HCT116 (cell line): ENCODE data around the gene HCN4. TPM values are rescaled to one million over a fixed set of nuclear protein-coding genes. Genes with fewer than 3 reads are reported as not detected.

Source experiments
- ATAC-seq: fragments of 200-7000 bp; cut with Tn5 transposase; 2 replicates; pipeline ENCODE4 v1.9.1; 2020; ENCODE audit warnings: mild to moderate bottlenecking, moderate library complexity
- BruUV-seq: library from RNA; stranded (reverse); fragments of 400-500 nt; replicated peaks from 2 replicates; lab custom pipeline; 2021; lab: Mats Ljungman, UMichigan
- CTCF ChIA-PET: fragments of 300-600 bp; sonication (Branson Sonifier 250); formaldehyde crosslinking; loops from one replicate; lab custom pipeline; 2021; ENCODE audit warnings: antibody characterized with exemption; lab: Charles Lee
- POLR2A ChIA-PET: fragments of 300-600, 350-600 bp; sonication (Branson Sonifier 250); formaldehyde crosslinking; loops from one replicate; lab custom pipeline; 2021; ENCODE audit warnings: antibody characterized with exemption; lab: Charles Lee
- RAD21 ChIA-PET, 2 experiments: fragments of 300-600 bp; sonication (Branson Sonifier 250); formaldehyde crosslinking; loops; one replicate each; lab custom pipeline; 2023; ENCODE audit warnings: low total read pairs in 2 of 2; ENCODE audit not compliant: uncharacterized antibody in 2 of 2, unreplicated experiment in 2 of 2, low non-redundant PET in 1 of 2; lab: Charles Lee
- DNase-seq: peaks from one replicate; pipeline ENCODE4 v3.0.0-alpha.2; 2010; ENCODE audit warnings: low read depth, low spot score
- H2AFZ ChIP-seq: fragments of 200-600 bp; shearing (Covaris generic), sonication (generic); 2 replicates; pipeline ENCODE4 v1.6.1; 2017; ENCODE audit warnings: low read depth, mixed run types, mixed read lengths, antibody characterized with exemption, low read length; ENCODE audit not compliant: poor library complexity, severe bottlenecking
- H3K27ac ChIP-seq: 2 replicates; pipeline ENCODE4 v1.5.1; 2012; ENCODE audit warnings: low read depth, low read length
- H3K27me3 ChIP-seq: fragments of 200-600 bp; sonication (generic); 2 replicates; pipeline ENCODE4 v1.6.1; 2016; ENCODE audit warnings: mixed run types, low read length, mixed read lengths; ENCODE audit not compliant: insufficient read depth
- H3K36me3 ChIP-seq, 2 experiments: fragments of 200-500 bp in 1 of 2; fragments of 200-600 bp in 1 of 2; sonication (Bioruptor generic) in 1 of 2; sonication (generic) in 1 of 2; 2 replicates each; pipeline versions ENCODE4 v1.5.1 to v1.6.1; 2014 to 2016; ENCODE audit warnings: low read length in 2 of 2, inconsistent platforms in 1 of 2, mixed read lengths in 1 of 2, mixed run types in 1 of 2; ENCODE audit not compliant: insufficient read depth in 2 of 2, control insufficient read depth in 1 of 2
- H3K4me1 ChIP-seq, 2 experiments: fragments of 200-600 bp in 1 of 2; sonication (generic) in 1 of 2; 2 replicates each; pipeline versions ENCODE4 v1.5.1 to v1.6.1; 2012 to 2017; ENCODE audit warnings: low read length in 2 of 2, inconsistent platforms in 1 of 2, mild to moderate bottlenecking in 1 of 2, mixed read lengths in 1 of 2, mixed run types in 1 of 2, moderate library complexity in 1 of 2; ENCODE audit not compliant: insufficient read depth in 2 of 2, control insufficient read depth in 1 of 2
- H3K4me2 ChIP-seq: fragments of 200-600 bp; sonication (generic); 2 replicates; pipeline ENCODE4 v1.6.1; 2017; ENCODE audit warnings: mixed run types, low read length, mixed read lengths
- H3K4me3 ChIP-seq, 2 experiments: fragments of 200-600 bp in 1 of 2; sonication (generic) in 1 of 2; replicated peaks in 1 of 2; 2 replicates each; pipeline ENCODE4 v1.5.1; 2011 to 2016; ENCODE audit warnings: low read length in 2 of 2, control low read depth in 1 of 2, low read depth in 1 of 2, mild to moderate bottlenecking in 1 of 2, mixed read lengths in 1 of 2, mixed run types in 1 of 2
- H3K79me2 ChIP-seq: fragments of 200-600 bp; sonication (generic); 2 replicates; pipeline ENCODE4 v1.6.1; 2017; ENCODE audit warnings: mild to moderate bottlenecking, mixed run types, low read length, moderate library complexity, mixed read lengths; ENCODE audit not compliant: insufficient read depth
- H3K9ac ChIP-seq: fragments of 200-600 bp; sonication (generic); 2 replicates; pipeline ENCODE4 v1.6.1; 2016; ENCODE audit warnings: low read length, mixed read lengths
- H3K9me2 ChIP-seq: fragments of 200-600 bp; sonication (generic), shearing (Covaris generic); 2 replicates; pipeline ENCODE4 v1.6.1; 2017; ENCODE audit warnings: mixed run types, mild to moderate bottlenecking, moderate library complexity; ENCODE audit not compliant: insufficient read depth
- H3K9me3 ChIP-seq, 2 experiments: fragments of 200-500 bp in 1 of 2; fragments of 200-600 bp in 1 of 2; sonication (Bioruptor generic) in 1 of 2; sonication (generic) in 1 of 2; 2 replicates each; pipeline ENCODE4 v1.6.1; 2014 to 2017; ENCODE audit warnings: low read length in 2 of 2, mixed read lengths in 2 of 2, inconsistent platforms in 1 of 2, low read depth in 1 of 2, mild to moderate bottlenecking in 1 of 2, mixed run types in 1 of 2, moderate library complexity in 1 of 2; ENCODE audit not compliant: control insufficient read depth in 1 of 2, insufficient read depth in 1 of 2
- H4K20me1 ChIP-seq: fragments of 200-600 bp; sonication (generic), shearing (Covaris generic); 2 replicates; pipeline ENCODE4 v1.6.1; 2017; ENCODE audit warnings: mixed run types, mild to moderate bottlenecking, moderate library complexity; ENCODE audit not compliant: insufficient read depth
- EZH2phosphoT487 ChIP-seq: fragments of 200-600 bp; IDR thresholded peaks from 2 replicates; pipeline ENCODE4 v1.6.1; 2018; ENCODE audit warnings: antibody characterized with exemption, borderline replicate concordance
- FOSL1 ChIP-seq: IDR thresholded peaks from 2 replicates; pipeline ENCODE4 v1.6.1; 2012; ENCODE audit warnings: low read depth
- intact Hi-C: fragments of 100-400 bp; cut with micrococcal nuclease; formaldehyde crosslinking; loops from 2 replicates; pipeline ENCODE4 v1.10.0; 2022
- total RNA-seq: library from RNA; stranded (reverse); gene quantifications from one replicate; pipeline ENCODE4 v1.2.1, GENCODE V29; 2021; ENCODE audit not compliant: unreplicated experiment
- TF ChIP-seq, protein P1 (sequence below): IDR thresholded peaks from 2 replicates; pipeline ENCODE4 v1.6.1; 2011; ENCODE audit warnings: mild to moderate bottlenecking, low read length, moderate library complexity; ENCODE audit not compliant: insufficient replicate concordance; ENCODE audit errors: extremely low read depth
- TF ChIP-seq, protein P2 (sequence below): IDR thresholded peaks from 2 replicates; pipeline ENCODE4 v1.6.1; 2012
- TF ChIP-seq, protein P3 (sequence below): IDR thresholded peaks from 2 replicates; pipeline ENCODE4 v1.6.1; 2012; ENCODE audit warnings: low read depth

Gene HCN4
- total RNA-seq, 1 experiment from 2014 or later, result 1.7 TPM

DNA sequence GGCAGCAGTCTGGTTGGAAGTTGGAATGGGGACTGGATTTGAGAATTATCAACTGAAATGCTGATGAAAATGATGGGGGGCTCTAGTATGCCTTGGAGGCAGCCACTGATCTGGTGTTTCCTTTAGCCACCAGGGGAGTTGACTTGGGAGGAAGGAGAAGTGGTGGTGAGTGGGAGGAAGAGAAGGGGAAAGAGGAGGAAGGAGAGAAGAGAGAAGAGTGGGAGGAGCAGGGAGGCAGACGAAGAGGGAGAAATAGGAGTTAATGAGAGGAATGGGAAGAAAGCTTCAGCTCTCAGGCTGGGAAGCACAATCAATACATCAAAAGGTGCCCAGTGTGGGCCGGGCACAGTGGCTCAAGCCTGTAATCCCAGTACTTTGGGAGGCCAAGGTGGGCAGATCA is 23.3 kb upstream of the HCN4 start (continued):
- TF ChIP-seq, protein P1, sequence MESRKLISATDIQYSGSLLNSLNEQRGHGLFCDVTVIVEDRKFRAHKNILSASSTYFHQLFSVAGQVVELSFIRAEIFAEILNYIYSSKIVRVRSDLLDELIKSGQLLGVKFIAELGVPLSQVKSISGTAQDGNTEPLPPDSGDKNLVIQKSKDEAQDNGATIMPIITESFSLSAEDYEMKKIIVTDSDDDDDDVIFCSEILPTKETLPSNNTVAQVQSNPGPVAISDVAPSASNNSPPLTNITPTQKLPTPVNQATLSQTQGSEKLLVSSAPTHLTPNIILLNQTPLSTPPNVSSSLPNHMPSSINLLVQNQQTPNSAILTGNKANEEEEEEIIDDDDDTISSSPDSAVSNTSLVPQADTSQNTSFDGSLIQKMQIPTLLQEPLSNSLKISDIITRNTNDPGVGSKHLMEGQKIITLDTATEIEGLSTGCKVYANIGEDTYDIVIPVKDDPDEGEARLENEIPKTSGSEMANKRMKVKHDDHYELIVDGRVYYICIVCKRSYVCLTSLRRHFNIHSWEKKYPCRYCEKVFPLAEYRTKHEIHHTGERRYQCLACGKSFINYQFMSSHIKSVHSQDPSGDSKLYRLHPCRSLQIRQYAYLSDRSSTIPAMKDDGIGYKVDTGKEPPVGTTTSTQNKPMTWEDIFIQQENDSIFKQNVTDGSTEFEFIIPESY, result no peak
- TF ChIP-seq, protein P2, sequence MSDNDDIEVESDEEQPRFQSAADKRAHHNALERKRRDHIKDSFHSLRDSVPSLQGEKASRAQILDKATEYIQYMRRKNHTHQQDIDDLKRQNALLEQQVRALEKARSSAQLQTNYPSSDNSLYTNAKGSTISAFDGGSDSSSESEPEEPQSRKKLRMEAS, result no peak
- TF ChIP-seq FOSL1 (no peak), EZH2phosphoT487 (no peak)

DNA sequence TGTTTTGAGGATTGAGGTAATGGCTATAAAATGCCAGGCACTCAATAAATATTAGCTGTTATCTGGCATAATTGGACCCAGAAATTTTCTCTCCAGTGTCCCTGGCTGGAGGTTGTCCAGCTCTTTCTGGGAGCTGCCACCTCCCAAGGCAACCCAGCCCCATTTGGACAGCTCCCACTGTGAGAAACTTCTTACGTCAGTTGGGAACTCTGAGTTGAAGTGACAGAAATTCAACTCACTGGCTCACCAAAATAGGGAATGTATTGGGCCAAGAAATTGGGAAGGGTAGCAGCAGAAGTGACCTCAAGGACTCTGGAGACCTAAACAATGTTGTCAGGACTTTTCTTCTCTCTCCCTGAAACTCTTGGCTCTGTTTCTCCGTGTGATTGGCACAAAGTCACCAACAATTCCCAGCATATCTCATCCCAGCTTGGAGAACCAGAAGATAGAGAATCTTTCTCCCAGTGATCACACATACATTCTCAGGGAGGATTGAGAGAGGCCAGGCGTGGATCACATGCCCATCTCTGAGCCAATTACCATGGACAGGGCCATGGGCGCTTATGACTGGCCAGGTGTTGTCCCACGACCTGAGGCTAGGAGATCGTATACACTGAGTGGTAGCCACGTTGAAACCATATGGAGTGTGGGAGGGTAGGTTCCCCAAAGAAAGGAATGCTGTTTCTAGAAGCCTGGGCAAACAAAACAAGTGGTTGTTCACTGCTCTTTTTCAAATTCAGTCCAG is 22.5 kb upstream of the HCN4 start:
- ChIA-PET POLR2A (no interaction called here), RAD21 (no interaction called here), CTCF (no interaction called here)
- intact Hi-C loops, result no loop called here
- Histone ChIP-seq H3K36me3 (no peaks in the 10 kb centered on the region), H3K9me2 (no peaks in the 10 kb centered on the region), H3K4me1 (peaks cover 20 to 28% of the 10 kb centered on the region in 2 experiments), H3K9me3 (no peaks in the 10 kb centered on the region), H2AFZ (no peak overlapping the region), H3K4me2 (no peak overlapping the region), H4K20me1 (no peaks in the 10 kb centered on the region), H3K27me3 (peaks cover 12% of the 10 kb centered on the region; the same call in 1 of the 2 replicates), H3K27ac (no peak overlapping the region), H3K9ac (no peak overlapping the region), H3K4me3 (no peak overlapping the region), H3K79me2 (no peaks in the 10 kb centered on the region)
- no peak for ATAC-seq
- DNase-seq, result no peak
- no peak for TF ChIP-seq FOSL1
- TF ChIP-seq, protein P3, sequence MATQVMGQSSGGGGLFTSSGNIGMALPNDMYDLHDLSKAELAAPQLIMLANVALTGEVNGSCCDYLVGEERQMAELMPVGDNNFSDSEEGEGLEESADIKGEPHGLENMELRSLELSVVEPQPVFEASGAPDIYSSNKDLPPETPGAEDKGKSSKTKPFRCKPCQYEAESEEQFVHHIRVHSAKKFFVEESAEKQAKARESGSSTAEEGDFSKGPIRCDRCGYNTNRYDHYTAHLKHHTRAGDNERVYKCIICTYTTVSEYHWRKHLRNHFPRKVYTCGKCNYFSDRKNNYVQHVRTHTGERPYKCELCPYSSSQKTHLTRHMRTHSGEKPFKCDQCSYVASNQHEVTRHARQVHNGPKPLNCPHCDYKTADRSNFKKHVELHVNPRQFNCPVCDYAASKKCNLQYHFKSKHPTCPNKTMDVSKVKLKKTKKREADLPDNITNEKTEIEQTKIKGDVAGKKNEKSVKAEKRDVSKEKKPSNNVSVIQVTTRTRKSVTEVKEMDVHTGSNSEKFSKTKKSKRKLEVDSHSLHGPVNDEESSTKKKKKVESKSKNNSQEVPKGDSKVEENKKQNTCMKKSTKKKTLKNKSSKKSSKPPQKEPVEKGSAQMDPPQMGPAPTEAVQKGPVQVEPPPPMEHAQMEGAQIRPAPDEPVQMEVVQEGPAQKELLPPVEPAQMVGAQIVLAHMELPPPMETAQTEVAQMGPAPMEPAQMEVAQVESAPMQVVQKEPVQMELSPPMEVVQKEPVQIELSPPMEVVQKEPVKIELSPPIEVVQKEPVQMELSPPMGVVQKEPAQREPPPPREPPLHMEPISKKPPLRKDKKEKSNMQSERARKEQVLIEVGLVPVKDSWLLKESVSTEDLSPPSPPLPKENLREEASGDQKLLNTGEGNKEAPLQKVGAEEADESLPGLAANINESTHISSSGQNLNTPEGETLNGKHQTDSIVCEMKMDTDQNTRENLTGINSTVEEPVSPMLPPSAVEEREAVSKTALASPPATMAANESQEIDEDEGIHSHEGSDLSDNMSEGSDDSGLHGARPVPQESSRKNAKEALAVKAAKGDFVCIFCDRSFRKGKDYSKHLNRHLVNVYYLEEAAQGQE, result peak; percentile 47
- BruUV-seq, result no TSS peak
